Measurements from ENCODE around the gene ANG.
A peak's percentile ranks its signal among the peaks of the same experiment; 100 is the strongest.

ANG gene

GRCh38 chr14:20658246-20658645, 30.3 kb upstream of the ANG start:
- TF ChIP-seq SIN3A (IDR thresholded peaks at IDR 0.05; ENCODE audit: borderline replicate concordance, insufficient read depth, low read length) (no peak), REST (IDR thresholded peaks at IDR 0.05; ENCODE audit: insufficient read depth in 1 of 2, low read depth in 2 of 2, low read length in 2 of 2) (no peak), FOXP2 (optimal IDR thresholded peaks at IDR 0.05; ENCODE audit: borderline replicate concordance, extremely low read depth, extremely low read length, insufficient read depth) (no peak), TAF1 (IDR thresholded peaks at IDR 0.05; ENCODE audit: borderline replicate concordance, insufficient read depth, low read length) (no peak), POLR2AphosphoS5 (IDR thresholded peaks at IDR 0.05; ENCODE audit: low read depth, low read length) (no peak)

- TF ChIP-seq REST (IDR thresholded peaks at IDR 0.05; ENCODE audit: insufficient read depth in 1 of 2, low read depth in 2 of 2, low read length in 2 of 2), result no peak
- TF ChIP-seq POLR2AphosphoS5 (IDR thresholded peaks at IDR 0.05; ENCODE audit: low read depth, low read length), result no peak
- no peak for TF ChIP-seq SIN3A (IDR thresholded peaks at IDR 0.05; ENCODE audit: borderline replicate concordance, insufficient read depth, low read length)
- TF ChIP-seq FOXP2 (optimal IDR thresholded peaks at IDR 0.05; ENCODE audit: borderline replicate concordance, extremely low read depth, extremely low read length, insufficient read depth), result no peak
- no peak for TF ChIP-seq TAF1 (IDR thresholded peaks at IDR 0.05; ENCODE audit: borderline replicate concordance, insufficient read depth, low read length)
Observed at GRCh38 chr14:20659336-20659735, 29.2 kb upstream of the ANG start.

- TF ChIP-seq TAF1 (IDR thresholded peaks at IDR 0.05; ENCODE audit: borderline replicate concordance, insufficient read depth, low read length), result no peak
- no peak for TF ChIP-seq FOXP2 (optimal IDR thresholded peaks at IDR 0.05; ENCODE audit: borderline replicate concordance, extremely low read depth, extremely low read length, insufficient read depth)
- no peak for TF ChIP-seq POLR2AphosphoS5 (IDR thresholded peaks at IDR 0.05; ENCODE audit: low read depth, low read length)
Observed at GRCh38 chr14:20659813-20660395, 28.7 kb upstream of the ANG start.

- TF ChIP-seq REST (IDR thresholded peaks at IDR 0.05; ENCODE audit: insufficient read depth in 1 of 2, low read depth in 2 of 2, low read length in 2 of 2) (no peak), FOXP2 (optimal IDR thresholded peaks at IDR 0.05; ENCODE audit: borderline replicate concordance, extremely low read depth, extremely low read length, insufficient read depth) (no peak), SIN3A (IDR thresholded peaks at IDR 0.05; ENCODE audit: borderline replicate concordance, insufficient read depth, low read length) (no peak), POLR2AphosphoS5 (IDR thresholded peaks at IDR 0.05; ENCODE audit: low read depth, low read length) (no peak), TAF1 (IDR thresholded peaks at IDR 0.05; ENCODE audit: borderline replicate concordance, insufficient read depth, low read length) (no peak)
Observed at GRCh38 chr14:20661197-20661596, 27.4 kb upstream of the ANG start.

- TF ChIP-seq REST (IDR thresholded peaks at IDR 0.05; ENCODE audit: insufficient read depth in 1 of 2, low read depth in 2 of 2, low read length in 2 of 2), result no peak
- TF ChIP-seq SIN3A (IDR thresholded peaks at IDR 0.05; ENCODE audit: borderline replicate concordance, insufficient read depth, low read length), result no peak
- peak; percentile 31 for TF ChIP-seq FOXP2 (optimal IDR thresholded peaks at IDR 0.05; ENCODE audit: borderline replicate concordance, extremely low read depth, extremely low read length, insufficient read depth)
- no peak for TF ChIP-seq POLR2AphosphoS5 (IDR thresholded peaks at IDR 0.05; ENCODE audit: low read depth, low read length)
- no peak for TF ChIP-seq TAF1 (IDR thresholded peaks at IDR 0.05; ENCODE audit: borderline replicate concordance, insufficient read depth, low read length)
Observed at GRCh38 chr14:20662968-20663732, 25.4 kb upstream of the ANG start.
